BE2C (cell line): ENCODE data around the gene B4GALNT3.

Experiments
- DNase-seq: peaks from one replicate; pipeline ENCODE4 v3.0.0-alpha.2; 2020
- H3K27me3 ChIP-seq: fragments of 250-450 bp; sonication (Bioruptor Pico); 2 replicates; pipeline ENCODE4 v1.5.1; 2020; ENCODE audit warnings: mild to moderate bottlenecking
- H3K36me3 ChIP-seq: fragments of 250-450 bp; sonication (Bioruptor Pico); 2 replicates; pipeline ENCODE4 v1.5.1; 2020; ENCODE audit warnings: mild to moderate bottlenecking
- H3K4me1 ChIP-seq: fragments of 250-450 bp; sonication (Bioruptor Pico); 2 replicates; pipeline ENCODE4 v1.5.1; 2020
- H3K4me3 ChIP-seq: 2 replicates; pipeline ENCODE4 v1.5.1; 2011; ENCODE audit warnings: low read depth, low read length
- H3K9me3 ChIP-seq: fragments of 250-450 bp; sonication (Bioruptor Pico); 2 replicates; pipeline ENCODE4 v1.5.1; 2020
- TF ChIP-seq, protein P1 (sequence below): IDR thresholded peaks from 2 replicates; pipeline ENCODE4 v1.5.1; 2012; ENCODE audit warnings: mild to moderate bottlenecking, low read depth, low read length

The B4GALNT3 gene

DNA sequence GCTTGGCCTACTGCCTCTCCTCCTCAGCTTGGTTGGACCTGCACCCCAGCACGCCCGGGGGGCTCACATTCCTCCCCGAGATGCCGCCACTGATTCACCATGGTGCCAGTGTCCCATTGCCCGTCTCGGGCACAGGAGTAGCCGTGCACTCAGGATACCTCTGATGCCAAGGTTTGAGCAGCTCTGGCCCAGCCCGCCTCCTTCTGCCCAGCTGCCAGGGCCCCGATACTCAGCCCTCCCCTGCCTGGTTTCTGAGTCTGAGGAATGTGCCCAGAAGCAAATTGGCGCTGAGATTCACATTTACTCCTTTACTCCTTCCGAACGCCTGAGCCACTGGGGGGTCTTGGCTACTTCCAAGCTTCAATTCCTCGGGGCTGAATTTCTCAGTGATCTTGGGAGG is 140.0 kb downstream of the B4GALNT3 start:
- no peak overlapping the region for H3K4me3 ChIP-seq
- no peaks in the 10 kb centered on the region for H3K27me3 ChIP-seq
- no peaks in the 10 kb centered on the region for H3K4me1 ChIP-seq
- TF ChIP-seq, protein P1, sequence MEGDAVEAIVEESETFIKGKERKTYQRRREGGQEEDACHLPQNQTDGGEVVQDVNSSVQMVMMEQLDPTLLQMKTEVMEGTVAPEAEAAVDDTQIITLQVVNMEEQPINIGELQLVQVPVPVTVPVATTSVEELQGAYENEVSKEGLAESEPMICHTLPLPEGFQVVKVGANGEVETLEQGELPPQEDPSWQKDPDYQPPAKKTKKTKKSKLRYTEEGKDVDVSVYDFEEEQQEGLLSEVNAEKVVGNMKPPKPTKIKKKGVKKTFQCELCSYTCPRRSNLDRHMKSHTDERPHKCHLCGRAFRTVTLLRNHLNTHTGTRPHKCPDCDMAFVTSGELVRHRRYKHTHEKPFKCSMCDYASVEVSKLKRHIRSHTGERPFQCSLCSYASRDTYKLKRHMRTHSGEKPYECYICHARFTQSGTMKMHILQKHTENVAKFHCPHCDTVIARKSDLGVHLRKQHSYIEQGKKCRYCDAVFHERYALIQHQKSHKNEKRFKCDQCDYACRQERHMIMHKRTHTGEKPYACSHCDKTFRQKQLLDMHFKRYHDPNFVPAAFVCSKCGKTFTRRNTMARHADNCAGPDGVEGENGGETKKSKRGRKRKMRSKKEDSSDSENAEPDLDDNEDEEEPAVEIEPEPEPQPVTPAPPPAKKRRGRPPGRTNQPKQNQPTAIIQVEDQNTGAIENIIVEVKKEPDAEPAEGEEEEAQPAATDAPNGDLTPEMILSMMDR, result no peak
- no peak for DNase-seq
- no peaks in the 10 kb centered on the region for H3K36me3 ChIP-seq
- H3K9me3 ChIP-seq, result no peaks in the 10 kb centered on the region

DNA sequence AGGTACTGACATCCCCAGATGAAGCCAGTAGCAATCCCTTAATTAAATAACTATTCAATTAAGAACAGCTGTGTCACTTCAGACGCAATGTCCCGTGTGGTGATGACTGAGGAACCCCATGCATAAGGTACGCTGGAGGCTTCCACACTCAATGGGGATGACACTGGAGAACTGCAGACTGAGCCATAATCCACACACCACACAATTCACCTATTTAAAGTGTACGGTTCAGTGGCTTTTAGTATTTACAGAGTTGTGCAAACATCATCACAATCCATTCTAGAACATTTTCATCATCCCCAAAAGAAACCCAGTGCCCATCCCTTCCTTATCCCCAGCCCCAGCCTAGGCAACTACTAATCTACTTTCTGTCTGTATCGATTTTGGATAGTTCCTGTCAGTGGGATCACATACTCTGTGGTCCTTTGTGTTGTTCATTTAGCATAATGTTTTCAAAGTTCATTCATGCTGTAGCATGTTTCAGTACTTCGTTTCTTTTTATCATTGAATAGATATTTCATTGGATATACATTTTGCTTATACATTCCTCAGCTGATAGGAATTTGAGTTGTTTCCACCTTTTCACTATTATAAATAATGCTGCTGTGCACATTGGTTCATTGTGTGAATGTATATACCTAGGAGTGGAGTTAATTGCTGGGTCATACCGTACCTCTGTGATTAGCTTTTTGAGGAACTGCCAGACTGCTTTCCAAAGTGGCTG is 142.4 kb downstream of the B4GALNT3 start:
- TF ChIP-seq, protein P1, result no peak
- no peaks in the 10 kb centered on the region for H3K36me3 ChIP-seq

DNA sequence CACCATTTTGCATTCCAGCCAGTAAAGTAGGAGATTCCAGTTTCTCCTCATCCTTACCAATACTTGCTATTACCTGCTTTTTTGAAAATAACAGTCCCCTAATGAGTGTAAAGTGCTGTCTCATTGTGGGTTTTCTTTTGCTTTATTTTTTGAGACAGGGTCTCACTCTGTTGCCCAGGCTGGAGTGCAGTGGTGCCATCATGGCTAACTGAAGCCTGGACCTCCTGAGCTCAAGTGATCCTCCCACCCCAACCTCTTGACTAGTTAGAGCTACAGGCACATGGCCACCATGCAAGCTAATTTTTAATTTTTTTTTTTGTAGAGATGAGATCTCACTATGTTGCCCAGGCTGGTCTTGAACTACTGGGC is 142.9 kb downstream of the B4GALNT3 start:
- Histone ChIP-seq H3K9me3 (no peaks in the 10 kb centered on the region), H3K4me1 (0 out of 2 replicates have a peak, but pooled peaks cover 2% of the 10 kb centered on the region), H3K27me3 (no peaks in the 10 kb centered on the region), H3K4me3 (no peak overlapping the region), H3K36me3 (no peaks in the 10 kb centered on the region)
- no peak for DNase-seq
- TF ChIP-seq, protein P1, result no peak

More for the DNA sequence above, 142.4 kb downstream of the B4GALNT3 start:
- DNase-seq, result no peak
- Histone ChIP-seq H3K4me3 (no peak overlapping the region), H3K27me3 (no peaks in the 10 kb centered on the region), H3K4me1 (no peaks in the 10 kb centered on the region), H3K9me3 (no peaks in the 10 kb centered on the region)

DNA sequence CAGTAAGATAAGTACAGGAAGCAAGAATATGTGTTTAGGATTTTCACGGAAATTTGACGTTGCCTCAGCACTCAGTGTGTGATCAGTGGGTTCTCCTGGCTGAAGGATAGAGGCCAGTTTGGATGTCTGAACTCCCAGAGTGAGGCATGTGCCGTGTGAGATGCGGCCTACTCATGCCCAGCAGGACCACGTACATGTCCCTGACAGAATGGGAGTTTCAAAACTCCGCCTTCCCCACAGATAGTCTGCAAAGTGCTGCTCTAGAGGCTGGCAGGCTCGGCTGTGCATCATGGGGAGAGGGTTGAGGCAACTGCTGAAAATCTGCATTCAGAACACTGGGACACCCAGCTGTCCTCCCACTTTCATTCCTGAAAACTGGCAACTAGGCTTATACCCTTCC is 145.2 kb downstream of the B4GALNT3 start:
- Histone ChIP-seq H3K27me3 (no peaks in the 10 kb centered on the region), H3K9me3 (no peaks in the 10 kb centered on the region), H3K36me3 (no peaks in the 10 kb centered on the region), H3K4me1 (peaks cover 3% of the 10 kb centered on the region), H3K4me3 (no peak overlapping the region)
- no peak for DNase-seq
- TF ChIP-seq, protein P1, result no peak

DNA sequence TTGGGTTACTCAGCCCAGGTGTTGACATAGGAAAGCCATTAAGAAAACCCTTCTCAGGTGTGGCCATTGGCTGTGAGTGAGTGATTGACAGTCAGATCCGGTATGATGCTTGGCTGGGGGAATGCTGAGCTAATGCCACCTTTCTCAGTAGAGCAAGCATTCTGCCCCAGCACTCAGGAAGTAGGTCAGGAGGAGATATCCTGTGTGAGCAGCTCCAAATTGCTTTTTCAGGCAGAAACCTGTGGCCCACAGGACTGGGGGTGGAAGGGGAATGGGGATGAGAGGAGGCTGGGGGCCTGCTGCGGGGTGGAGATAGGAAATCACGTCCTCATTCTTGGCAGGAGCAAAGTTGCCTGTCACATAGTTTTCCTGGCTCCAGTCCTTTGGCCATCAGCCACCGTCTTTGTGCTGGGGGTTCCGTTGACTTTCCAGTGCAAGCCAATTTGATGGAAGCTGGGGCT is 147.8 kb downstream of the B4GALNT3 start:
- H3K4me1 ChIP-seq, result peaks cover 8% of the 10 kb centered on the region
- no peaks in the 10 kb centered on the region for H3K36me3 ChIP-seq
- no peaks in the 10 kb centered on the region for H3K9me3 ChIP-seq
- TF ChIP-seq, protein P1, result no peak
- DNase-seq, result no peak
- no peak overlapping the region for H3K4me3 ChIP-seq
- no peaks in the 10 kb centered on the region for H3K27me3 ChIP-seq

DNA sequence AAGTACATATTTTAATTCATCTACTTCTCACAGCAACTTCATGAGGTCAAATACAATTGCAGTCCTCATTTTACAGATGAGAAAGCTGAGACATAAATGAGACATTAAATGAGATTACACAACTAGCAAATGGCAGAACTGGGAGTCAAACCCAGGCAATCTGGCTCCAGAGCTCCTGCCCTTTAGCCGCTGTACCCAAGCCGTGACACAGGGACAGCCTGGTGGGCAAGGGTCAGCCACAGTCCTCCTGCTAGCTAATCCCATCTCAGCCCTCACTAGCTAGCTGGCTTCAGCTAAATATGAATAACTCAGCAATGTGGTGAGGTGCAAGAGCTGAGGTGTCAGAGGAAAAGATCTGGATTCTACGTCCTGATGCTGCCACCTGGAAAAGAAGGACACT is 148.7 kb downstream of the B4GALNT3 start:
- Histone ChIP-seq H3K4me3 (no peak overlapping the region), H3K27me3 (no peaks in the 10 kb centered on the region), H3K4me1 (peaks cover 8% of the 10 kb centered on the region), H3K9me3 (no peaks in the 10 kb centered on the region), H3K36me3 (no peaks in the 10 kb centered on the region)
- DNase-seq, result no peak
- TF ChIP-seq, protein P1, result no peak
